ENCODE measurements around the gene SHISA9. TPM values are rescaled to one million over a fixed set of nuclear protein-coding genes. Genes with fewer than 3 reads are reported as not detected.

Gene SHISA9
- total RNA-seq, 4 donors from 2014 or later: 2.0 to 6.3 (median 3.5) TPM

DNA sequence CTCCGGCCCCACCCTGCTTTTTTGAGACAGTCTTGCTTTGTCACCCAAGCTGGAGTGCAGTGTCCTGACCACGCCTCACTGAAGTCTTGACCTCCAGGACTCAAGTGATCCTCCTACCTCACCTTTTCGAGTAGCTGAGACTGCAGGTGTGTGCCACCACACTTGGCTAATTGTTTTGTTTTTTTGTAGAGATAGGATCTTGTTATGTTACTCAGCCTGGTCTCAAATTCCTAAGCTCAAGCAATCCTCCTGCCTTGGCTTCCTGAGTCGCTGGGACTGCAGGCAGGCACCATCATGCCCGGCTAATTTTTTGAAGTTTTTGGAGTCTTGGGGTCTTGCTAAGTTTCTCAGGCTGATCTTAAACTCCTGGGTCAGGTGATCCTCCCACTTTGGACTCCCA lies 206.7 kb downstream of the SHISA9 start:
- TF ChIP-seq, protein P1, sequence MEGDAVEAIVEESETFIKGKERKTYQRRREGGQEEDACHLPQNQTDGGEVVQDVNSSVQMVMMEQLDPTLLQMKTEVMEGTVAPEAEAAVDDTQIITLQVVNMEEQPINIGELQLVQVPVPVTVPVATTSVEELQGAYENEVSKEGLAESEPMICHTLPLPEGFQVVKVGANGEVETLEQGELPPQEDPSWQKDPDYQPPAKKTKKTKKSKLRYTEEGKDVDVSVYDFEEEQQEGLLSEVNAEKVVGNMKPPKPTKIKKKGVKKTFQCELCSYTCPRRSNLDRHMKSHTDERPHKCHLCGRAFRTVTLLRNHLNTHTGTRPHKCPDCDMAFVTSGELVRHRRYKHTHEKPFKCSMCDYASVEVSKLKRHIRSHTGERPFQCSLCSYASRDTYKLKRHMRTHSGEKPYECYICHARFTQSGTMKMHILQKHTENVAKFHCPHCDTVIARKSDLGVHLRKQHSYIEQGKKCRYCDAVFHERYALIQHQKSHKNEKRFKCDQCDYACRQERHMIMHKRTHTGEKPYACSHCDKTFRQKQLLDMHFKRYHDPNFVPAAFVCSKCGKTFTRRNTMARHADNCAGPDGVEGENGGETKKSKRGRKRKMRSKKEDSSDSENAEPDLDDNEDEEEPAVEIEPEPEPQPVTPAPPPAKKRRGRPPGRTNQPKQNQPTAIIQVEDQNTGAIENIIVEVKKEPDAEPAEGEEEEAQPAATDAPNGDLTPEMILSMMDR (IDR thresholded peaks at IDR 0.05): no peak
- no peak for TF ChIP-seq POLR2A (IDR thresholded peaks at IDR 0.05)
- no peak for TF ChIP-seq EP300 (IDR thresholded peaks at IDR 0.05)
- WGBS, 2 donors: 83 to 87% methylated on average over 5 of the region's 5 CpGs
- H3K4me1 ChIP-seq: peaks cover 0 to 6% (median 0%) of the 10 kb centered on the region in 4 donors
- no peak for DNase-seq (ENCODE audit: low spot score in 2 of 2)
- peaks cover 0 to 13% (median 1%) of the 10 kb centered on the region in 4 donors for H3K9me3 ChIP-seq
- H3K27me3 ChIP-seq: no peaks in the 10 kb centered on the region
- no peak overlapping the region for H3K4me3 ChIP-seq
- H3K27ac ChIP-seq: no peak overlapping the region
- no peaks in the 10 kb centered on the region for H3K36me3 ChIP-seq

- H3K4me3 ChIP-seq: no peak overlapping the region
- peaks cover 0 to 13% (median 1%) of the 10 kb centered on the region in 4 donors for H3K9me3 ChIP-seq
- no peaks in the 10 kb centered on the region for H3K27me3 ChIP-seq
- no peak overlapping the region for H3K27ac ChIP-seq
- 73 to 75% methylated on average over 1 of the region's 1 CpG for WGBS, 2 donors
- H3K4me1 ChIP-seq: peaks cover 0 to 6% (median 0%) of the 10 kb centered on the region in 4 donors
- TF ChIP-seq EP300 (IDR thresholded peaks at IDR 0.05): no peak
- TF ChIP-seq, protein P1 (IDR thresholded peaks at IDR 0.05): no peak
- no peak for TF ChIP-seq POLR2A (IDR thresholded peaks at IDR 0.05)
- H3K36me3 ChIP-seq: no peaks in the 10 kb centered on the region
- DNase-seq (ENCODE audit: low spot score in 2 of 2): no peak
Observed at GRCh38 chr16:13109171-13109570, 207.8 kb downstream of the SHISA9 start.

- 17 to 18% methylated on average over 7 of the region's 7 CpGs for WGBS, 2 donors
- DNase-seq (ENCODE audit: low spot score in 2 of 2): no peak
- Histone ChIP-seq H3K27me3 (no peaks in the 10 kb centered on the region), H3K36me3 (no peaks in the 10 kb centered on the region), H3K27ac (peak overlapping the region in 1 of 4 donors; percentile 73), H3K4me3 (no peak overlapping the region), H3K9me3 (peaks cover 0 to 4% (median 0%) of the 10 kb centered on the region in 4 donors), H3K4me1 (peaks cover 0 to 6% (median 0%) of the 10 kb centered on the region in 4 donors)
- peak in 1 of 2 donors; percentile 52 for TF ChIP-seq EP300 (IDR thresholded peaks at IDR 0.05)
- TF ChIP-seq POLR2A (IDR thresholded peaks at IDR 0.05): no peak
- TF ChIP-seq, protein P1 (IDR thresholded peaks at IDR 0.05): no peak
Observed at GRCh38 chr16:13110124-13110796, 208.9 kb downstream of the SHISA9 start.

- no peak for TF ChIP-seq POLR2A (IDR thresholded peaks at IDR 0.05)
- TF ChIP-seq, protein P1 (IDR thresholded peaks at IDR 0.05): no peak
- TF ChIP-seq EP300 (IDR thresholded peaks at IDR 0.05): no peak
- peaks cover 0 to under 1% (median 0%) of the 10 kb centered on the region in 4 donors for H3K9me3 ChIP-seq
- no peaks in the 10 kb centered on the region for H3K36me3 ChIP-seq
- no peak overlapping the region for H3K4me3 ChIP-seq
- no peak overlapping the region for H3K27ac ChIP-seq
- WGBS, 2 donors: 79 to 81% methylated on average over 2 of the region's 2 CpGs
- H3K4me1 ChIP-seq: peaks cover 0 to 6% (median 0%) of the 10 kb centered on the region in 4 donors
- DNase-seq (ENCODE audit: low spot score in 2 of 2): no peak
- no peaks in the 10 kb centered on the region for H3K27me3 ChIP-seq
Observed at GRCh38 chr16:13111747-13112146, 210.3 kb downstream of the SHISA9 start.

- no peaks in the 10 kb centered on the region for H3K9me3 ChIP-seq
- H3K27me3 ChIP-seq: no peaks in the 10 kb centered on the region
- no peak overlapping the region for H3K4me3 ChIP-seq
- WGBS, 2 donors: 73 to 77% methylated on average over 3 of the region's 3 CpGs
- peaks cover 0 to 6% (median 0%) of the 10 kb centered on the region in 4 donors for H3K4me1 ChIP-seq
- peak overlapping the region in 1 of 4 donors; percentile 43 for H3K27ac ChIP-seq
- TF ChIP-seq, protein P1 (IDR thresholded peaks at IDR 0.05): no peak
- TF ChIP-seq POLR2A (IDR thresholded peaks at IDR 0.05) (no peak), EP300 (IDR thresholded peaks at IDR 0.05) (no peak)
- DNase-seq (ENCODE audit: low spot score in 2 of 2): no peak
- no peaks in the 10 kb centered on the region for H3K36me3 ChIP-seq
Observed at GRCh38 chr16:13113741-13114140, 212.3 kb downstream of the SHISA9 start.
